Osteocyte (in vitro differentiated cells): ENCODE results near the gene GSX1. TPM values are rescaled to one million over a fixed set of nuclear protein-coding genes. Genes with fewer than 3 reads are reported as not detected.
A peak's percentile ranks its signal among the peaks of the same experiment; 100 is the strongest.

Experiments used
- DNase-seq: peaks from one replicate; pipeline ENCODE4 v3.0.0; 2021; ENCODE audit warnings: mixed read lengths; ENCODE audit not compliant: unreplicated experiment; ENCODE audit errors: extremely low spot score
- H3K27ac Mint-ChIP-seq: one replicate; pipeline ENCODE4 v1.8.0; 2021; ENCODE audit warnings: mild to moderate bottlenecking, mixed read lengths; ENCODE audit not compliant: unreplicated experiment
- H3K27me3 Mint-ChIP-seq: one replicate; pipeline ENCODE4 v1.8.0; 2021; ENCODE audit warnings: mixed read lengths; ENCODE audit not compliant: unreplicated experiment
- H3K36me3 Mint-ChIP-seq: one replicate; pipeline ENCODE4 v1.8.0; 2021; ENCODE audit warnings: mixed read lengths; ENCODE audit not compliant: unreplicated experiment
- H3K4me1 Mint-ChIP-seq: one replicate; pipeline ENCODE4 v1.8.0; 2021; ENCODE audit warnings: mixed read lengths; ENCODE audit not compliant: unreplicated experiment
- H3K4me3 Mint-ChIP-seq: one replicate; pipeline ENCODE4 v1.8.0; 2021; ENCODE audit warnings: mild to moderate bottlenecking, moderate library complexity, mixed read lengths; ENCODE audit not compliant: unreplicated experiment
- H3K9me3 Mint-ChIP-seq: one replicate; pipeline ENCODE4 v1.8.0; 2021; ENCODE audit warnings: mixed read lengths; ENCODE audit not compliant: unreplicated experiment
- total RNA-seq: library from RNA; stranded (reverse); gene quantifications from 2 replicates; pipeline ENCODE4 v1.2.1, GENCODE V29; 2021
- TF ChIP-seq, protein P1 (sequence below): fragments of 200-600 bp; sonication (generic); IDR thresholded peaks from 2 replicates; pipeline ENCODE4 v1.5.0; 2021; ENCODE audit warnings: antibody characterized with exemption, mild to moderate bottlenecking, moderate library complexity

GSX1 gene
- total RNA-seq, 1 donor from 2014 or later: not detected

DNA sequence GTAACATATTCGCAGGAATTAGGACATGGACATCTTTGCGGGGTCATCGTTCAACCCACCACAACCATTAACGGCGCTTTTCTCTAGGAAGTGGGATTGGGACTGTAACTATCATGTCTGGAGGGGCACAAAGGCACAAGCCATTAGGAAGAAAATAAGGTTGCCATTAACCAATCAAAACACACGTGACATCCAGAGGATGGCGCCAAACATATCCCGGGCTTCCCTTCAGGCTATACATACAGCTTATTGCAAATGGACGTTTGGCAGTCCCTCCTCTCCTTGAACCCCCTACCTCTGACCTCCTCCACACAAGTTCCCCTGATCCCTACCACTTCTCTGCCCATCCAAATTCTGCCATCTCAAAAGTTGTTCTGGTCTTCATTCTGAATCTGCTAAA lies 26.6 kb upstream of the GSX1 start:
- no peak overlapping the region for H3K4me3 Mint-ChIP-seq
- H3K27me3 Mint-ChIP-seq: peaks cover 7% of the 10 kb centered on the region
- TF ChIP-seq, protein P1, sequence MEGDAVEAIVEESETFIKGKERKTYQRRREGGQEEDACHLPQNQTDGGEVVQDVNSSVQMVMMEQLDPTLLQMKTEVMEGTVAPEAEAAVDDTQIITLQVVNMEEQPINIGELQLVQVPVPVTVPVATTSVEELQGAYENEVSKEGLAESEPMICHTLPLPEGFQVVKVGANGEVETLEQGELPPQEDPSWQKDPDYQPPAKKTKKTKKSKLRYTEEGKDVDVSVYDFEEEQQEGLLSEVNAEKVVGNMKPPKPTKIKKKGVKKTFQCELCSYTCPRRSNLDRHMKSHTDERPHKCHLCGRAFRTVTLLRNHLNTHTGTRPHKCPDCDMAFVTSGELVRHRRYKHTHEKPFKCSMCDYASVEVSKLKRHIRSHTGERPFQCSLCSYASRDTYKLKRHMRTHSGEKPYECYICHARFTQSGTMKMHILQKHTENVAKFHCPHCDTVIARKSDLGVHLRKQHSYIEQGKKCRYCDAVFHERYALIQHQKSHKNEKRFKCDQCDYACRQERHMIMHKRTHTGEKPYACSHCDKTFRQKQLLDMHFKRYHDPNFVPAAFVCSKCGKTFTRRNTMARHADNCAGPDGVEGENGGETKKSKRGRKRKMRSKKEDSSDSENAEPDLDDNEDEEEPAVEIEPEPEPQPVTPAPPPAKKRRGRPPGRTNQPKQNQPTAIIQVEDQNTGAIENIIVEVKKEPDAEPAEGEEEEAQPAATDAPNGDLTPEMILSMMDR: no peak
- no peaks in the 10 kb centered on the region for H3K36me3 Mint-ChIP-seq
- H3K4me1 Mint-ChIP-seq: no peaks in the 10 kb centered on the region
- no peak overlapping the region for H3K27ac Mint-ChIP-seq
- DNase-seq: no peak
- H3K9me3 Mint-ChIP-seq: no peaks in the 10 kb centered on the region

DNA sequence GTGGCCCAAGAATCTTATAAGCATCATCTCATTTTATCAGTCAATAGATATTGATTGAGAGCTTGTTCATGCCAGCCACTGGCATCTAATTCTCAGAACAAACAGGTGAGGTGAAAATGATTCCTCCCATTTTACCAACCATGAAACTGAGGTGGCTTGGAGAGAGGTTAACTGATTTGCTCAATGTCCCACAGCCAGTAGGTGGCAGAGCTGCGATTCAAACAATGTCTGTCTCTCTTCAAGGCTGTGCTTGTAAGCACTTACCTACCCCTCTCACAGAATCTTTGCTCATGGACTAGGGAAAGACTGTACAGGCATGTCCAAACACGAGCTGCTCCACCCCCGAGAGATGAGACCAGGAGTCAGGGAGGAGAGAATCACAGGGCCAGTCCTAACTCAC lies 21.5 kb upstream of the GSX1 start:
- H3K27ac Mint-ChIP-seq: no peak overlapping the region
- H3K4me3 Mint-ChIP-seq: no peak overlapping the region
- H3K4me1 Mint-ChIP-seq: no peaks in the 10 kb centered on the region
- no peak for DNase-seq
- H3K27me3 Mint-ChIP-seq: peaks cover 16% of the 10 kb centered on the region
- no peaks in the 10 kb centered on the region for H3K36me3 Mint-ChIP-seq
- no peaks in the 10 kb centered on the region for H3K9me3 Mint-ChIP-seq
- TF ChIP-seq, protein P1: peak; percentile 36

DNA sequence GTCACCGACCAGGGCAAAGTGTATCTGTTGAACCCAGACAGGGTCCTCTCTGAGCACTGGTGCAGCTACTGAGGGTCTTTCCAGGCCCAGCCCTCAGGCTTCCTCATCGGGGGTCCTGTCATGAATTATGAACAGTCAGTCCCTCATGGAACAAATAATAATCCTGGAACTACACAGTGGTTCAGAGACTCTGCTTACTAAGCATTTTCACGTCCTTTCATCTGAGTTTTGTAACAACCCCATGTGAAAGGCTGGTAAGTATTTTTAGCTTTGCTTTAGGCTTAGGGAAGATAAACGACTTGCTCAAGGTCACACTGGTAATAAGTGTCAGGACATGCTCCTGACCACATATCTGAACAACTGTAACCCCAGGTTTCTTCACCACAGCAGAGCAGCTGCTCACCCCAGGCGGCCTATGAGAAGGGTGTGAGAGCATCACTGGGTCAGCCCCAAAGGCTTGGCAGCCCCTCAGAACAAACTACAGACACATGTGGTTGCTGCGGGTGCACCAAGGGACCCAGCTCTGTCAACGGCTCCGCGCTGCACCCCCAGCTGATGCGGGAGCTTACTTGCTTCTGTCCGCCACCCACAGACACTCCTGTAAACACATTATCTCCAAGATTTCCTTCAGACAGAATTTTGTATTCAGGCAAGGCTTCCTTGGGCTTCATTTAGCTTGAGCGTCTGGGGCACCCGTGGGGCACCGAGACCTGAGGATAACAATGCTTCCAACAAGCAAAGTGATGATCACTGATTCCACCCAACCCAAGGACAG lies 19.4 kb upstream of the GSX1 start:
- Mint-ChIP-seq H3K9me3 (no peaks in the 10 kb centered on the region), H3K27ac (no peak overlapping the region), H3K4me1 (no peaks in the 10 kb centered on the region), H3K4me3 (no peak overlapping the region), H3K36me3 (no peaks in the 10 kb centered on the region), H3K27me3 (peaks cover 27% of the 10 kb centered on the region)
- TF ChIP-seq, protein P1: no peak
- no peak for DNase-seq

DNA sequence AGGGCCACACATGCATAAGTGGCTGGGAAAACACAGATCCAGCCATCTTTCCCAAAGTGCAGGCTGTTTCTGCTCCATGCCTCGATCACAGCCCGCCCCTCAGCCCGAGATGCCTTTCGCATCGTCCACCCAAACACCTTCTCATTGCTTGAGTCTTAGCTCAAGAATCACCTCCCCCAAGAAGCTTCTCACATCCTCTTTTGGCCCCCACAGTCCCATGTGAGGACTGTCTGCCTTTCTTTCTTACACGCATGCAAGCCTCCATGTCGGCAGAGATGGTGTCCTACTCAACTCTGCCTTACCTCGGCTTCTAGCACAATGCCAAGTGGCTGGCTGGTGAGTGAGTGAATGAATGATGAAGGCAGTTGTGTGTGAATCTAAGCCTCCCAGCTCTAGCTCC lies 18.1 kb upstream of the GSX1 start:
- no peaks in the 10 kb centered on the region for H3K36me3 Mint-ChIP-seq
- TF ChIP-seq, protein P1: no peak
- H3K27me3 Mint-ChIP-seq: peaks cover 37% of the 10 kb centered on the region
- no peaks in the 10 kb centered on the region for H3K4me1 Mint-ChIP-seq
- H3K27ac Mint-ChIP-seq: no peak overlapping the region
- no peak for DNase-seq
- no peaks in the 10 kb centered on the region for H3K9me3 Mint-ChIP-seq
- H3K4me3 Mint-ChIP-seq: no peak overlapping the region

DNA sequence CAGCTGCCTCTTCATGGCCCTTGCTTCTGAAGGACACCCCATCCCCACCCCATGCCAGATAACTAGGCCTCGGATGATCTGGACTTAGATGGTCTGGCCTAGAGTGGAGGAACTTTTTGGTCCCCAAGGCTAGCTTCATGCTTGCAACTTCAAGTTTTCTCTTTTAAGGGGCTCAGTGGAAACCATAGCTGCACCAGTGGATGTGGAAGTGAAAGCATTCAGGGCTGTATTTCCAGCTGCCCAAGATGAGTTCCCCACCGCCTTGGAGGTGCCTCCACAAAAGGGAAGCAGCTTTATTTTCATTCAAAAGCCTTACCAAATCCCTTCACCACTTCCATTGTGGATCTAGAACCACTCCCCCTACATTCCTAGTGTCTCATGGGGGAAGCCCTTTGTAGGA lies 17.6 kb upstream of the GSX1 start:
- Mint-ChIP-seq H3K36me3 (no peaks in the 10 kb centered on the region), H3K27me3 (peaks cover 40% of the 10 kb centered on the region), H3K4me3 (no peak overlapping the region), H3K4me1 (no peaks in the 10 kb centered on the region), H3K9me3 (no peaks in the 10 kb centered on the region), H3K27ac (no peak overlapping the region)
- TF ChIP-seq, protein P1: no peak
- no peak for DNase-seq
